ENCODE data around the gene UQCC3.

DNA sequence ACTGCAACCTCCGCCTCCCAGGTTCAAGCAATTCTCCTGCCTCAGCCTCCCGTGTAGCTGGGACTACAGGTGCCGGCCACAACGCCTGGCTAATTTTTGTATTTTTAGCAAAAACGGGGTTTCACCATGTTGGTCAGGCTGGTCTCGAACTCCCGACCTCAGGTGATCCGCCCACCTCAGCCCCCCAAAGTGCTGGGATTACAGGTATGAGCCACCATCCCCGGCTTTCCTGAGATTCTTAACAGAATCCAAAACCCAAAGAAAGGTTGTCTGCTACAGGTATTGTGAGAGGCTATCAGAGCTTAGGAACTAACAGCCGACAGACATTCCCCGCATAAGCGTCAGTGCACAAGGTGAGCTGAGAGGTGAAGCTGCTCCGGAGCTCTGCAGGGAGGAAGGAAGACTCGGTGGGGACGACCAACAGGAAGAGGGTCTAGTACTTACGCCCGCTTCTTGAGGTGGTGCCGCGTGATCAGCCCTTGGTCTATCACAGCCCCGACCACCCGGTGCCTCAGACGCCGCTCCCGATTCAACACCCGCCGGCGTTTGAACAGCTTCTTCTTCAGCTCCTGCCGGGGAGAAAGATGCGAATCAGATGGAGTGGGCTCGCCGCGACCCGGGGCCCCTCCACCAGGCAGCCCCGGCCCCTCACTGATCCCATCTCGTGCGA lies 6.9 kb upstream of the UQCC3 start:
- TF ChIP-seq MYC (IDR thresholded peaks at IDR 0.05; ENCODE audit: low read depth, low read length) (no peak), EZH2 (IDR thresholded peaks at IDR 0.05; ENCODE audit: borderline replicate concordance, low read depth, low read length, severe bottlenecking) (no peak), POLR2A (IDR thresholded peaks at IDR 0.05; ENCODE audit: low read depth, low read length) (no peak), MAX (IDR thresholded peaks at IDR 0.05; ENCODE audit: insufficient read depth, insufficient read length) (no peak), GATA2 (IDR thresholded peaks at IDR 0.05; ENCODE audit: insufficient read depth, insufficient read length, low read depth, low read length) (no peak)
- TF ChIP-seq, protein P1, sequence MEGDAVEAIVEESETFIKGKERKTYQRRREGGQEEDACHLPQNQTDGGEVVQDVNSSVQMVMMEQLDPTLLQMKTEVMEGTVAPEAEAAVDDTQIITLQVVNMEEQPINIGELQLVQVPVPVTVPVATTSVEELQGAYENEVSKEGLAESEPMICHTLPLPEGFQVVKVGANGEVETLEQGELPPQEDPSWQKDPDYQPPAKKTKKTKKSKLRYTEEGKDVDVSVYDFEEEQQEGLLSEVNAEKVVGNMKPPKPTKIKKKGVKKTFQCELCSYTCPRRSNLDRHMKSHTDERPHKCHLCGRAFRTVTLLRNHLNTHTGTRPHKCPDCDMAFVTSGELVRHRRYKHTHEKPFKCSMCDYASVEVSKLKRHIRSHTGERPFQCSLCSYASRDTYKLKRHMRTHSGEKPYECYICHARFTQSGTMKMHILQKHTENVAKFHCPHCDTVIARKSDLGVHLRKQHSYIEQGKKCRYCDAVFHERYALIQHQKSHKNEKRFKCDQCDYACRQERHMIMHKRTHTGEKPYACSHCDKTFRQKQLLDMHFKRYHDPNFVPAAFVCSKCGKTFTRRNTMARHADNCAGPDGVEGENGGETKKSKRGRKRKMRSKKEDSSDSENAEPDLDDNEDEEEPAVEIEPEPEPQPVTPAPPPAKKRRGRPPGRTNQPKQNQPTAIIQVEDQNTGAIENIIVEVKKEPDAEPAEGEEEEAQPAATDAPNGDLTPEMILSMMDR (IDR thresholded peaks at IDR 0.05; ENCODE audit: extremely low read depth in 1 of 2, insufficient read depth in 1 of 2, low read depth in 1 of 2, low read length in 2 of 2), result no peak

Measured in endothelial cell of umbilical vein (primary cell).